Activated CD8-positive, alpha-beta memory T cell treated with anti-CD3 and anti-CD28 coated beads, Interleukin-2, amount 10 ng/mL, durations not matched to agents 7 days and 5 days (primary cell): Measurements from ENCODE around the gene CTNNA3. TPM values are rescaled to one million over a fixed set of nuclear protein-coding genes. Genes with fewer than 3 reads are reported as not detected.

Experiments used
- ATAC-seq: fragments of 150-1000 bp; cut with Tn5 transposase; one replicate; pipeline ENCODE4 v1.10.0; 2021; ENCODE audit warnings: moderate library complexity
- CTCF ChIA-PET: fragments of 350-600 bp; sonication (Branson Sonifier 250); formaldehyde crosslinking; loops from one replicate; lab custom pipeline; 2021; ENCODE audit warnings: antibody characterized with exemption; lab: Charles Lee
- DNase-seq: peaks from one replicate; pipeline ENCODE4 v3.0.0-alpha.2; 2020
- H3K27ac Mint-ChIP-seq: one replicate; pipeline ENCODE4 v1.8.0; 2021; ENCODE audit warnings: mild to moderate bottlenecking, mixed read lengths
- H3K27me3 Mint-ChIP-seq: one replicate; pipeline ENCODE4 v1.8.0; 2021; ENCODE audit warnings: mixed read lengths
- H3K36me3 Mint-ChIP-seq: one replicate; pipeline ENCODE4 v1.8.0; 2021; ENCODE audit warnings: mild to moderate bottlenecking, mixed read lengths
- H3K4me1 Mint-ChIP-seq: one replicate; pipeline ENCODE4 v1.8.0; 2021; ENCODE audit warnings: mixed read lengths
- H3K4me3 Mint-ChIP-seq: one replicate; pipeline ENCODE4 v1.8.0; 2021; ENCODE audit warnings: mild to moderate bottlenecking, moderate library complexity, mixed read lengths
- H3K9me3 Mint-ChIP-seq: one replicate; pipeline ENCODE4 v1.8.0; 2022; ENCODE audit warnings: low read depth, mixed read lengths
- total RNA-seq, 2 experiments: library from RNA; stranded (reverse); gene quantifications; one replicate each; pipeline ENCODE4 v1.2.3, GENCODE V29; 2021

The CTNNA3 gene
- total RNA-seq, 2 experiments from 2014 or later = 0.61 TPM; not detected in 1

GRCh38 chr10:66917104-66917503, 778.9 kb downstream of the CTNNA3 start:
- ATAC-seq = no peak
- H3K4me1 Mint-ChIP-seq = no peaks in the 10 kb centered on the region

GRCh38 chr10:66916030-66916429, 780.0 kb downstream of the CTNNA3 start:
- CTCF ChIA-PET = no interaction called here
- H3K4me1 Mint-ChIP-seq = no peaks in the 10 kb centered on the region
- ATAC-seq (no peak), DNase-seq (no peak)
- H3K4me3 Mint-ChIP-seq = no peak overlapping the region
- H3K36me3 Mint-ChIP-seq = no peaks in the 10 kb centered on the region
- H3K9me3 Mint-ChIP-seq = peaks cover 2% of the 10 kb centered on the region
- no peaks in the 10 kb centered on the region for H3K27me3 Mint-ChIP-seq
- H3K27ac Mint-ChIP-seq = no peak overlapping the region

More at GRCh38 chr10:66917104-66917503, 778.9 kb downstream of the CTNNA3 start:
- Mint-ChIP-seq H3K27me3 (no peaks in the 10 kb centered on the region), H3K9me3 (peaks cover 2% of the 10 kb centered on the region), H3K4me3 (no peak overlapping the region), H3K36me3 (no peaks in the 10 kb centered on the region), H3K27ac (no peak overlapping the region)
- CTCF ChIA-PET = no interaction called here
- DNase-seq = no peak

GRCh38 chr10:66910671-66911070, 785.3 kb downstream of the CTNNA3 start:
- Mint-ChIP-seq H3K27ac (no peak overlapping the region), H3K4me3 (no peak overlapping the region), H3K36me3 (no peaks in the 10 kb centered on the region), H3K4me1 (no peaks in the 10 kb centered on the region), H3K27me3 (no peaks in the 10 kb centered on the region), H3K9me3 (peaks cover 2% of the 10 kb centered on the region)
- CTCF ChIA-PET = no interaction called here
- ATAC-seq = no peak
- DNase-seq = no peak

- CTCF ChIA-PET = no interaction called here
- no peak overlapping the region for H3K27ac Mint-ChIP-seq
- no peaks in the 10 kb centered on the region for H3K36me3 Mint-ChIP-seq
- no peaks in the 10 kb centered on the region for H3K4me1 Mint-ChIP-seq
- ATAC-seq = no peak
- no peaks in the 10 kb centered on the region for H3K27me3 Mint-ChIP-seq
- H3K4me3 Mint-ChIP-seq = no peak overlapping the region
- no peaks in the 10 kb centered on the region for H3K9me3 Mint-ChIP-seq
- no peak for DNase-seq
These were observed 803.1 kb downstream of the CTNNA3 start for GRCh38 chr10:66892871-66893270.

- Mint-ChIP-seq H3K27me3 (no peaks in the 10 kb centered on the region), H3K4me3 (no peak overlapping the region), H3K9me3 (no peaks in the 10 kb centered on the region), H3K4me1 (no peaks in the 10 kb centered on the region), H3K27ac (no peak overlapping the region), H3K36me3 (no peaks in the 10 kb centered on the region)
- DNase-seq (no peak), ATAC-seq (no peak)
- CTCF ChIA-PET = no interaction called here
These were observed 807.8 kb downstream of the CTNNA3 start for GRCh38 chr10:66888237-66888636.

GRCh38 chr10:66886848-66887247, 809.1 kb downstream of the CTNNA3 start:
- Mint-ChIP-seq H3K9me3 (no peaks in the 10 kb centered on the region), H3K27ac (no peak overlapping the region), H3K4me3 (no peak overlapping the region), H3K36me3 (no peaks in the 10 kb centered on the region), H3K4me1 (no peaks in the 10 kb centered on the region), H3K27me3 (no peaks in the 10 kb centered on the region)
- CTCF ChIA-PET = no interaction called here
- DNase-seq (no peak), ATAC-seq (no peak)

GRCh38 chr10:66882271-66882670, 813.7 kb downstream of the CTNNA3 start:
- Mint-ChIP-seq H3K36me3 (no peaks in the 10 kb centered on the region), H3K27ac (no peak overlapping the region), H3K9me3 (no peaks in the 10 kb centered on the region), H3K27me3 (no peaks in the 10 kb centered on the region), H3K4me3 (no peak overlapping the region), H3K4me1 (no peaks in the 10 kb centered on the region)
- CTCF ChIA-PET = no interaction called here
- DNase-seq (no peak), ATAC-seq (no peak)

- H3K4me1 Mint-ChIP-seq = no peaks in the 10 kb centered on the region
- no peak overlapping the region for H3K27ac Mint-ChIP-seq
- H3K9me3 Mint-ChIP-seq = no peaks in the 10 kb centered on the region
- ATAC-seq (no peak), DNase-seq (no peak)
- no peak overlapping the region for H3K4me3 Mint-ChIP-seq
- H3K27me3 Mint-ChIP-seq = no peaks in the 10 kb centered on the region
- CTCF ChIA-PET = no interaction called here
- H3K36me3 Mint-ChIP-seq = no peaks in the 10 kb centered on the region
These were observed 814.2 kb downstream of the CTNNA3 start for GRCh38 chr10:66881814-66882213.

- CTCF ChIA-PET = no interaction called here
- H3K27ac Mint-ChIP-seq = no peak overlapping the region
- ATAC-seq = no peak
- H3K27me3 Mint-ChIP-seq = no peaks in the 10 kb centered on the region
- no peak for DNase-seq
- no peak overlapping the region for H3K4me3 Mint-ChIP-seq
- no peaks in the 10 kb centered on the region for H3K36me3 Mint-ChIP-seq
- H3K9me3 Mint-ChIP-seq = no peaks in the 10 kb centered on the region
- H3K4me1 Mint-ChIP-seq = no peaks in the 10 kb centered on the region
These were observed 815.2 kb downstream of the CTNNA3 start for GRCh38 chr10:66880826-66881225.

GRCh38 chr10:66880292-66880691, 815.7 kb downstream of the CTNNA3 start:
- no peaks in the 10 kb centered on the region for H3K4me1 Mint-ChIP-seq
- H3K36me3 Mint-ChIP-seq = no peaks in the 10 kb centered on the region
- ATAC-seq (no peak), DNase-seq (no peak)
- no peak overlapping the region for H3K4me3 Mint-ChIP-seq
- H3K27me3 Mint-ChIP-seq = no peaks in the 10 kb centered on the region
- H3K27ac Mint-ChIP-seq = no peak overlapping the region
- CTCF ChIA-PET = no interaction called here
- H3K9me3 Mint-ChIP-seq = no peaks in the 10 kb centered on the region

GRCh38 chr10:66877361-66877760, 818.6 kb downstream of the CTNNA3 start:
- DNase-seq = no peak
- Mint-ChIP-seq H3K27ac (no peak overlapping the region), H3K4me3 (no peak overlapping the region), H3K27me3 (no peaks in the 10 kb centered on the region), H3K9me3 (peaks cover 2% of the 10 kb centered on the region), H3K4me1 (no peaks in the 10 kb centered on the region), H3K36me3 (no peaks in the 10 kb centered on the region)
- CTCF ChIA-PET = no interaction called here
- no peak for ATAC-seq

GRCh38 chr10:66869635-66870034, 826.4 kb downstream of the CTNNA3 start:
- Mint-ChIP-seq H3K9me3 (peaks cover 2% of the 10 kb centered on the region), H3K27me3 (no peaks in the 10 kb centered on the region), H3K27ac (no peak overlapping the region), H3K4me3 (no peak overlapping the region), H3K36me3 (no peaks in the 10 kb centered on the region), H3K4me1 (no peaks in the 10 kb centered on the region)
- CTCF ChIA-PET = no interaction called here
- ATAC-seq = no peak
- no peak for DNase-seq

GRCh38 chr10:66862687-66863258, 833.2 kb downstream of the CTNNA3 start:
- H3K4me1 Mint-ChIP-seq = no peaks in the 10 kb centered on the region
- CTCF ChIA-PET = no interaction called here
- no peaks in the 10 kb centered on the region for H3K36me3 Mint-ChIP-seq
- H3K4me3 Mint-ChIP-seq = no peak overlapping the region
- H3K9me3 Mint-ChIP-seq = no peaks in the 10 kb centered on the region
- H3K27me3 Mint-ChIP-seq = no peaks in the 10 kb centered on the region
- H3K27ac Mint-ChIP-seq = no peak overlapping the region
- DNase-seq (no peak), ATAC-seq (no peak)

- ATAC-seq = no peak
- no peak overlapping the region for H3K27ac Mint-ChIP-seq
- H3K4me1 Mint-ChIP-seq = no peaks in the 10 kb centered on the region
- DNase-seq = no peak
- CTCF ChIA-PET = no interaction called here
- H3K27me3 Mint-ChIP-seq = no peaks in the 10 kb centered on the region
- H3K9me3 Mint-ChIP-seq = peaks cover 2% of the 10 kb centered on the region
- H3K4me3 Mint-ChIP-seq = no peak overlapping the region
- H3K36me3 Mint-ChIP-seq = no peaks in the 10 kb centered on the region
These were observed 835.5 kb downstream of the CTNNA3 start for GRCh38 chr10:66860376-66860945.
